ENCODE measurements around the gene GCGR.

The GCGR gene

DNA sequence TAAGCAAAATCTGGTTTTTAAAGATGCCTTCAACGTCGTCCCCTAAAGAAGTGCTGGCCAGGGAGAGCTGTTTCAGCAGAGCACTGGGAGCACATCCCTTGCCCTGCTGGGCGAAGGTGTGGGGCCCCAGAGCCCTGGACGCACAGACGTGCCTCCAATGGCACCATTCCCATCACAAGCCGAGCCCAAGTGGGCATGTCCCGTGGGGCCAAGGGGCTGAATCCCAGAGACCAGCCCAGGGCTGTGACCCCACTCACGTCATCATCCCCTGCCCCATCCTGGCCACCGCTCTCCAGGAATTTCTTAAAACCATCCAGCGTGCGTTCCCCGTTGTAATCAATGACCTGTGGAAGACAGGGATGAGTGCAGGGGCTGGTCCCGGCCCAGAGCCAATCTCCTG, 40.9 kb downstream of the GCGR start:
- no peak overlapping the region for H3K4me3 ChIP-seq (ENCODE audit: low read depth, low read length)
- no peak for DNase-seq (ENCODE audit: low read depth)
- TF ChIP-seq, protein P1, sequence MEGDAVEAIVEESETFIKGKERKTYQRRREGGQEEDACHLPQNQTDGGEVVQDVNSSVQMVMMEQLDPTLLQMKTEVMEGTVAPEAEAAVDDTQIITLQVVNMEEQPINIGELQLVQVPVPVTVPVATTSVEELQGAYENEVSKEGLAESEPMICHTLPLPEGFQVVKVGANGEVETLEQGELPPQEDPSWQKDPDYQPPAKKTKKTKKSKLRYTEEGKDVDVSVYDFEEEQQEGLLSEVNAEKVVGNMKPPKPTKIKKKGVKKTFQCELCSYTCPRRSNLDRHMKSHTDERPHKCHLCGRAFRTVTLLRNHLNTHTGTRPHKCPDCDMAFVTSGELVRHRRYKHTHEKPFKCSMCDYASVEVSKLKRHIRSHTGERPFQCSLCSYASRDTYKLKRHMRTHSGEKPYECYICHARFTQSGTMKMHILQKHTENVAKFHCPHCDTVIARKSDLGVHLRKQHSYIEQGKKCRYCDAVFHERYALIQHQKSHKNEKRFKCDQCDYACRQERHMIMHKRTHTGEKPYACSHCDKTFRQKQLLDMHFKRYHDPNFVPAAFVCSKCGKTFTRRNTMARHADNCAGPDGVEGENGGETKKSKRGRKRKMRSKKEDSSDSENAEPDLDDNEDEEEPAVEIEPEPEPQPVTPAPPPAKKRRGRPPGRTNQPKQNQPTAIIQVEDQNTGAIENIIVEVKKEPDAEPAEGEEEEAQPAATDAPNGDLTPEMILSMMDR (IDR thresholded peaks at IDR 0.05; ENCODE audit: insufficient read depth, low read depth, low read length, missing control alignments): no peak

DNA sequence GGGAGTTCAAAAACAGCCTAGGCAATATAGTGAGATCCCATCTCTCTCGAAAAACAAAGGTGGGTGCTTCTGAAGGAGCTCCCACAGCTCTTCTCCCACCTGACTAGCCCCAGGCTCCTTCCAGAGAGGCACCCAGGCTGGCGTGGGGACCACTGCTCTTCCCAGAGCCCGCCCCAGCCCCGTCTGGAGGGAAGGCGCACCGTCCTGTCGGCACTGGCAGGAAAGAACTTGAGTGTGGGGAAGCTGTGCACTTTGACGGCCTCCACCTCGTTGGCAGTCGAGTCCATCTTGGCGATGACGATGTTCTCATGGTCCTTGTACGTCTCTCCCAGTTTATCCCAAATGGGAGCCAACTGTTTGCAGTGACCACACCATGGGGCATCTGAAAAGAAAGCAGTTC, 41.4 kb downstream of the GCGR start:
- no peak for DNase-seq (ENCODE audit: low read depth)
- no peak overlapping the region for H3K4me3 ChIP-seq (ENCODE audit: low read depth, low read length)
- TF ChIP-seq, protein P1 (IDR thresholded peaks at IDR 0.05; ENCODE audit: insufficient read depth, low read depth, low read length, missing control alignments): no peak

- H3K4me3 ChIP-seq (ENCODE audit: low read depth, low read length): no peak overlapping the region
- TF ChIP-seq, protein P1 (IDR thresholded peaks at IDR 0.05; ENCODE audit: insufficient read depth, low read depth, low read length, missing control alignments): no peak
- DNase-seq (ENCODE audit: low read depth): no peak
These were observed 42.2 kb downstream of the GCGR start for GRCh38 chr17:81845881-81846742.

GRCh38 chr17:81846743-81847689, 43.1 kb downstream of the GCGR start:
- TF ChIP-seq, protein P1 (IDR thresholded peaks at IDR 0.05; ENCODE audit: insufficient read depth, low read depth, low read length, missing control alignments): no peak
- H3K4me3 ChIP-seq (ENCODE audit: low read depth, low read length): no peak overlapping the region
- DNase-seq (ENCODE audit: low read depth): no peak

GRCh38 chr17:81849457-81849856, 45.5 kb downstream of the GCGR start:
- TF ChIP-seq, protein P1 (IDR thresholded peaks at IDR 0.05; ENCODE audit: insufficient read depth, low read depth, low read length, missing control alignments): no peak
- H3K4me3 ChIP-seq (ENCODE audit: low read depth, low read length): no peak overlapping the region
- no peak for DNase-seq (ENCODE audit: low read depth)

DNA sequence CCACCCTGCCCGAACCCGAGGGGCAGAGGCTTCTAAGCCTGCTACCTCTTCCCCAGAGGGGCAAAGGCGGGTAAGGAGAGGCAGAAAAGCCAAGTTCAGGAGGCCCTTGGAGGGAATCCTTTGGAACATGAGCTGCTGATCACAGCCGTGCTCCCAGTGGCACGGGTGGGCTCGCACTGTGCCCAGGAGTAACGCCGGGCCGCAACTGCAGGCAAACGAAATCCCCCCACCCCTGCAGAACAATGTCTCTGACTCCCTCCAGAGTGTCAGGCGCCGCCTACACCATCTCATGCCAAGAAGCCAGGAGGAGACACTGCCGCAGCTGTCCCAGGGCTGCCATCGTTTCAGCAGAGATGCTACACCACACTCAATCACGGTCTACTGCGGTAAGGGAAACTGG, 47.5 kb downstream of the GCGR start:
- no peak overlapping the region for H3K4me3 ChIP-seq (ENCODE audit: low read depth, low read length)
- DNase-seq (ENCODE audit: low read depth): no peak
- TF ChIP-seq, protein P1 (IDR thresholded peaks at IDR 0.05; ENCODE audit: insufficient read depth, low read depth, low read length, missing control alignments): no peak
